Coronary artery (tissue), 2 donors: ENCODE data around the gene PLA2G4A.

Source experiments
- DNase-seq: peaks from one replicate; pipeline ENCODE4 v3.0.0-alpha.2; 2017; ENCODE audit warnings: low spot score
- H3K27ac ChIP-seq, 2 donors: fragments of 200-600 bp; sonication (generic); one replicate each; pipeline ENCODE4 v1.5.1; 2016 to 2019
- H3K4me3 ChIP-seq: fragments of 200-600 bp; sonication (generic); 2 replicates; pipeline ENCODE4 v1.5.1; 2016; ENCODE audit warnings: mild to moderate bottlenecking, moderate library complexity
- TF ChIP-seq, protein P1 (sequence below): fragments of 200-600 bp; sonication (generic); IDR thresholded peaks from one replicate; pipeline ENCODE4 v1.5.1; 2019; ENCODE audit warnings: antibody characterized with exemption

Gene PLA2G4A

DNA sequence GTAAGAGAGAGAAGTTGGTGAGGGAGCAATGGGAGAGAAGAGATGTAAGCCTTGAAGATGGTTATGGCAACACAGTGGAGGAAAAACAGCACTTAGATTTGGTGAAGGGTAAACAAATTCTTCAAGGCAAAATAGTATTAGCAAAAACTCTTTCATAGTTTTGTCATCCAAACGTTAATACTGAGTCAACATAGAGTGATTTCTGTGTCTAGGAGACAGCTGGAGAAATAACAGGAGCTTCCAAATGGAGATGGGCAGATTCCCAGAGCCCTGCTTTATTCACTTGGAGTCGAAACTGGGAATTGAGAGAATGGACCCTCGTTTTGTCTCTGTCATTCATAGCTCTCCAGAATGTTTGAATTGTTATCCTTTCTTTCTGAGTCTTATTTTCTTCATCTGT lies 68.3 kb downstream of the PLA2G4A start:
- DNase-seq, result no peak
- H3K27ac ChIP-seq, result peak overlapping the region; percentile 14 to 44
- H3K4me3 ChIP-seq, result no peak overlapping the region
- TF ChIP-seq, protein P1, sequence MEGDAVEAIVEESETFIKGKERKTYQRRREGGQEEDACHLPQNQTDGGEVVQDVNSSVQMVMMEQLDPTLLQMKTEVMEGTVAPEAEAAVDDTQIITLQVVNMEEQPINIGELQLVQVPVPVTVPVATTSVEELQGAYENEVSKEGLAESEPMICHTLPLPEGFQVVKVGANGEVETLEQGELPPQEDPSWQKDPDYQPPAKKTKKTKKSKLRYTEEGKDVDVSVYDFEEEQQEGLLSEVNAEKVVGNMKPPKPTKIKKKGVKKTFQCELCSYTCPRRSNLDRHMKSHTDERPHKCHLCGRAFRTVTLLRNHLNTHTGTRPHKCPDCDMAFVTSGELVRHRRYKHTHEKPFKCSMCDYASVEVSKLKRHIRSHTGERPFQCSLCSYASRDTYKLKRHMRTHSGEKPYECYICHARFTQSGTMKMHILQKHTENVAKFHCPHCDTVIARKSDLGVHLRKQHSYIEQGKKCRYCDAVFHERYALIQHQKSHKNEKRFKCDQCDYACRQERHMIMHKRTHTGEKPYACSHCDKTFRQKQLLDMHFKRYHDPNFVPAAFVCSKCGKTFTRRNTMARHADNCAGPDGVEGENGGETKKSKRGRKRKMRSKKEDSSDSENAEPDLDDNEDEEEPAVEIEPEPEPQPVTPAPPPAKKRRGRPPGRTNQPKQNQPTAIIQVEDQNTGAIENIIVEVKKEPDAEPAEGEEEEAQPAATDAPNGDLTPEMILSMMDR, result no peak

DNA sequence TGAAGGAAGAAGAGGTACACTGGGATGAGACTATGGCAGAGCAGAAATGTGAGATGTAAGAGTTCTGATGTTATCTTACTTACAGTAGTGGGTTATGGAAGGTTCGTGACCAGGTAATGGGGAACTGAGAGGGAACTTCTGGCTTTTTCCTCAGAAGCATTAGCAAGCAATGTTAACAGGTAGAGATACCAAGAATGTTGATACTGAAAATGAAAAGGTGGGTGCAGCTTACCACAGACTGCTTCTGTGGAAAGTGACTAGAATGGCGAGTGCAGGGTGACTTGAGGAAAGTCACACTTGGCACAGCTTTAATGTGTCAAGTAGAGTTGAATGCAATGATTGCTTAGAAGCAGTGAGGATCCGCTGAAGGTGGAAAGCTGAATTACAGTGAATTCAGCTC lies 70.8 kb downstream of the PLA2G4A start:
- Histone ChIP-seq H3K4me3 (no peak overlapping the region), H3K27ac (peak overlapping the region in 1 of 2 donors; percentile 35)
- TF ChIP-seq, protein P1, result no peak
- DNase-seq, result no peak

DNA sequence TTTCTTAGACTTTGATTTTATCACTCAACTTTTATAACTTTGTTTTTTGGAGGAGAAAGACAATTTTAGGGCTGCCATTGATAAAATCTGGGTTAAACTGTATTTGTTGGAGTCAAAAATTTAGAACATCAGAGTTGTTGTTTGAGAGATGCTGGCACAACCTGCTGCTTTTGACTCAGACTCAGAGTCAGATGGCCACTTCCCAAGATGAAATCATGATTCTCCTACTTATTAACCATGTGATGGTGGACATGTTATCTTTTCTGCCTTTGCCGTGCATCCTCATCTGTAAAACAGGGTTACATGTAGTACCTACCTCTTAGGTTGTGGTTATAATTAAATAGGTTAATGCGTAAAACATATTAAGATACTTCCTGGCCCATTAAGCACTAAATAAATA lies 71.2 kb downstream of the PLA2G4A start:
- no peak for DNase-seq
- TF ChIP-seq, protein P1, result no peak
- peak overlapping the region in 1 of 2 donors; percentile 35 for H3K27ac ChIP-seq
- no peak overlapping the region for H3K4me3 ChIP-seq

DNA sequence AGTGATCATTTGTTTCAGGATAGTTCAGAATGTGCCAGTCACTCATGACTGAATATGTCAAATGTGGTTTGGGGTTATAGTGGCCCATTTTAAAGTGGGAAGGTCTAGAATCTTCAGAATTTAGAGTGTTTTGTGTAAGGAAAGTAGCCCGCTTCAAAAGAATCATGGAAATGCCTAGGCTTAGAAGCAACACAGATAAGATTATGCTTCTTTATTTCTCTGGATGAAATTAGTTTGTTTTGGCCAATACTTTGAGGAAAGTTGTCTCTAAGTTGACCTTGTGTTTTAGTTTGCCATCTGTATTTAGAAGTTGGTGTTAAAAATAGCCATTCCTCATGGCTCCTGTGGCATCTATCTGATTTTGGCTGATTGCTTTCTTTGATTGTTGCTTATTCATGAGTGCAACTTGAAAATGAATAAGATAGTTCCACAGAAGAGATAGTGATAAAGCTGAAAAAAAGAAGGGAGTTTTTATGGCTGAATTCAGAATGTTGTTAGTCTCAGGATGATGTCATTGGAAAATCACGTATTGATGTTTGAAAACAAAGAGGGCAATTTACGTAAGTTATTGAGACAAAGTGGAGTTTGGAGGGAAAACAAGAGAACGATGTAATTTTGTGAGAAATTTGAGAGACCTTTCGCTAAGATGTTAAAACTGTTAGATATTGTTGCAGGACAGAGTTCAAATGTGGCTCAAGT lies 71.9 kb downstream of the PLA2G4A start:
- TF ChIP-seq, protein P1, result no peak
- DNase-seq, result no peak
- Histone ChIP-seq H3K27ac (peak overlapping the region in 1 of 2 donors; percentile 54), H3K4me3 (peak overlapping the region; percentile 31)

DNA sequence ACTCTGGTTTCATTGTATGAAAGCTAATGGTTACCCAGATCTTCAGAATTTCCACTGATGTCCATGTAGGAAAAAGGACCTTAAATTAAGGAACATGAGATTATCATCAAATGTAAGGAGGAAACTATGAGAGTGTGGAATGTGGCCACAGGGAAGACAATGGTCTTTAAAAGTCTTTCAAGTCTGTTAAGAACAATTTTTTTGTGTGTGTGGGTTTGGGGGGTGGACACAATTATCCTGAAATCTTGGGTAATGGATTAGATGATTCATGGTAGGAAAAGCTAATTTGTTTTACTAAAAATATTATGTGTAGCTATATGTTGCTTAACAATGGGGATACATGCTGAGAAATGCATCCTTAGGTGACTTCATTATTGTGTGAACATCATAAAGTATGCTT lies 72.9 kb downstream of the PLA2G4A start:
- no peak overlapping the region for H3K4me3 ChIP-seq
- DNase-seq, result no peak
- no peak overlapping the region for H3K27ac ChIP-seq
- TF ChIP-seq, protein P1, result no peak

DNA sequence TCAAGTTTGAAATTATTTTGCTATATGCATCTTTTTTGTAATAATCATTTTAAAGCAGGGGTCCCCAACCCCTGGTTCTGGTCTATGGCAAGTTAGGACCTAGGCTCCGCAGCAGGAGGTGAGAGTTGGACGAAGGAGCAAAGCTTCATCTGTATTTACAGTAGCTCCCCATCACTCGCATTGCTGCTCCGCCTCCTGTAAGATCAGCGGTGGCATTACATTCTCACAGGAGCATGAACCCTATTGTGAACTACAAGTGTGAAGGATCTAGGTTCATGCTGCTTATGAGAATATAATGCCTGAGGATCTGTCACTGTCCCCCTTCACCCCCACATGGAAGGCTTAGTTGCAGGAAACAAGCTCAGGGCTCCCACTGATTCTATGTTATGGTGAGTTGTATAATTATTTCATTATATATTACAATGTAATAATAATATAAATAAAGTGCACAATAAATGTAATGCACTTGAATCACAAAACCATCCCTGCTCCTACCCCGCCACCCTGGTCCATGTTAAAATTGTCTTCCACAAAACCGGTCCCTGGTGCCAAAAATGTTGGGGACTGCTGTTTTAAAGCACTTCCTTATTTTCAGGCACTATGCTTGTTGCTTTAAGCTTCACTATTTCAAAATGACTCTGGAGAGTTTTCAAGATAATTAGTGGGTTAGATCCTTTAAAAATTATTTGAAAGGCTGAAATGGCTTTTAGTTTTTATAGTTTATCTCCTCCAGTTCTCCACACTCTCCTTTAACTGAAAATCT lies 74.8 kb downstream of the PLA2G4A start:
- no peak overlapping the region for H3K27ac ChIP-seq
- no peak for DNase-seq
- TF ChIP-seq, protein P1, result no peak
- no peak overlapping the region for H3K4me3 ChIP-seq

DNA sequence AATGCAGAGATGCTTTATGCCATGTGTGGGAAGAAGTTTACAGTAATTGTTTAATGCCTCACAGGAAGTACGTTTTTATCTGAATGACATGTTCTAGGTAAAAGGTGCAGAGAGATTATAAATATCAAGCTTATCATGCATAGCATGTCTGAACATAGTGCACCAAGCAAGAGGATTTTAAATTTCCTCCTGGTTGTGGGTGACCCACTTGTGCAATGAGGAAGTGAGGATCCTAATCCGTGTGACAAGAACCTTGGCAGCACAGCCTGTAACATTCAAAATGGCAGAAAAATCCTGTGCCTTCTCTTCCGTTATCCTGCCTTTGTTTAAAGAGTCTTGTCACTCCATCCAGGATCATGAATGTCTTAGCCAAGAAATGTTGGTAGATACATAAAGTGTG lies 75.6 kb downstream of the PLA2G4A start:
- TF ChIP-seq, protein P1, result no peak
- no peak for DNase-seq
- Histone ChIP-seq H3K27ac (no peak overlapping the region), H3K4me3 (no peak overlapping the region)
